ENCODE data around the gene LRRK2. TPM values are rescaled to one million over a fixed set of nuclear protein-coding genes. Genes with fewer than 3 reads are reported as not detected.

Gene LRRK2
- total RNA-seq, 1 experiment from 2014 or later = 3.1 TPM

DNA sequence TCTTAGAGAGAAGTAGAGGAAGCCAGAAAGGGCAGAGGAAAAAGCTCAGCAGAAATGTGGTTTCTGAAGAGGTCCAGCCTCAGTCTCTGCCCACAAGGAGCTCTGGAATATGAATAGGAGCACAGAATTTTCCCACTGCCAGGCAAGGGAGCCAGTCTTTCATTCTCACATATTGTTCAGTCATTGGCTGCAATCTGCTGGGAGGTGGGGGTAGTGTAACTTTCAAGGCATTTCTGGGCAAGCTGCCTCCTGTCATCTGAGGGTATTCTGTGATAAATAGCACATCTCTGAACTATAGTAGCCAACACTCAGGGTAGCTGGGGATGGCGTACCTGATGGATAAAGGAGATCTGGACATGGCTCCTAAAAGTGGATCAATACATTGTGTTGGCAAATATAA is 127.2 kb downstream of the LRRK2 start:
- TF ChIP-seq, protein P1, sequence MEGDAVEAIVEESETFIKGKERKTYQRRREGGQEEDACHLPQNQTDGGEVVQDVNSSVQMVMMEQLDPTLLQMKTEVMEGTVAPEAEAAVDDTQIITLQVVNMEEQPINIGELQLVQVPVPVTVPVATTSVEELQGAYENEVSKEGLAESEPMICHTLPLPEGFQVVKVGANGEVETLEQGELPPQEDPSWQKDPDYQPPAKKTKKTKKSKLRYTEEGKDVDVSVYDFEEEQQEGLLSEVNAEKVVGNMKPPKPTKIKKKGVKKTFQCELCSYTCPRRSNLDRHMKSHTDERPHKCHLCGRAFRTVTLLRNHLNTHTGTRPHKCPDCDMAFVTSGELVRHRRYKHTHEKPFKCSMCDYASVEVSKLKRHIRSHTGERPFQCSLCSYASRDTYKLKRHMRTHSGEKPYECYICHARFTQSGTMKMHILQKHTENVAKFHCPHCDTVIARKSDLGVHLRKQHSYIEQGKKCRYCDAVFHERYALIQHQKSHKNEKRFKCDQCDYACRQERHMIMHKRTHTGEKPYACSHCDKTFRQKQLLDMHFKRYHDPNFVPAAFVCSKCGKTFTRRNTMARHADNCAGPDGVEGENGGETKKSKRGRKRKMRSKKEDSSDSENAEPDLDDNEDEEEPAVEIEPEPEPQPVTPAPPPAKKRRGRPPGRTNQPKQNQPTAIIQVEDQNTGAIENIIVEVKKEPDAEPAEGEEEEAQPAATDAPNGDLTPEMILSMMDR (conservative IDR thresholded peaks at IDR 0.05; ENCODE audit: low read depth, low read length) = no peak
- TF ChIP-seq EZH2 (IDR thresholded peaks at IDR 0.05; ENCODE audit: borderline replicate concordance, low read depth, low read length, poor library complexity, severe bottlenecking) = no peak
- H3K4me1 ChIP-seq (ENCODE audit: insufficient read depth, low read length, poor library complexity, severe bottlenecking) = no peaks in the 10 kb centered on the region
- intact Hi-C loops (cut with micrococcal nuclease; ENCODE audit: unreplicated experiment) = no loop called here
- H3K9me3 ChIP-seq (ENCODE audit: low read depth, low read length, poor library complexity, severe bottlenecking) = no peaks in the 10 kb centered on the region
- ChIA-PET CTCF (no interaction called here), POLR2A (ENCODE audit: low non-redundant PET) (no interaction called here)
- H3K4me3 ChIP-seq (ENCODE audit: low read depth, low read length, poor library complexity, severe bottlenecking) = no peak overlapping the region
- no TSS peak for BruUV-seq (replicated peaks)
- no peak overlapping the region for H3K27ac ChIP-seq (ENCODE audit: low read depth, low read length, poor library complexity, severe bottlenecking)
- no peaks in the 10 kb centered on the region for H3K27me3 ChIP-seq (replicated peaks; ENCODE audit: insufficient read depth, low read depth, low read length, poor library complexity)
- H3K36me3 ChIP-seq (ENCODE audit: insufficient read depth, low read length, poor library complexity, severe bottlenecking) = no peaks in the 10 kb centered on the region
- no peak for DNase-seq (ENCODE audit: low spot score)

DNA sequence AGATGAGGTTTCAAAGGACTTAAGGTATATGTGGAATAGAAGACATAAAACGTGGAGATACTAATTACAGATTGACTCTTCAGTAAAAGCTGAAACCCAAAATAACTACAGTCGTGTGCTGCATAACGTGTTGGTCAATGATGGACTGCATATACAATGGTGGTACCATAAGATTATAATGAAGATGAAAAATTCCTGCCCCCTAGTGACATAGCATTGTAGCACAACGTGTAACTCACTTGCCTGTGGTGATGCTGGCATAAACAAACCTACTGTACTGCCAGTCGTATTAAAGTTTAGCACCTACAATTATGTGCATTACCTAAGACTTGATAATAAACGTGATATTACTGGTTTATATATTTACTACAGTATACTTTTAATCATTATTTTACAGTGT is 150.3 kb downstream of the LRRK2 start:
- TF ChIP-seq, protein P1 (conservative IDR thresholded peaks at IDR 0.05; ENCODE audit: low read depth, low read length) = peak; percentile 60
- TF ChIP-seq EZH2 (IDR thresholded peaks at IDR 0.05; ENCODE audit: borderline replicate concordance, low read depth, low read length, poor library complexity, severe bottlenecking) = no peak
- CTCF ChIA-PET = no interaction called here
- Histone ChIP-seq H3K36me3 (ENCODE audit: insufficient read depth, low read length, poor library complexity, severe bottlenecking) (no peaks in the 10 kb centered on the region), H3K4me3 (ENCODE audit: low read depth, low read length, poor library complexity, severe bottlenecking) (no peak overlapping the region), H3K27ac (ENCODE audit: low read depth, low read length, poor library complexity, severe bottlenecking) (no peak overlapping the region), H3K27me3 (replicated peaks; ENCODE audit: insufficient read depth, low read depth, low read length, poor library complexity) (no peaks in the 10 kb centered on the region), H3K4me1 (ENCODE audit: insufficient read depth, low read length, poor library complexity, severe bottlenecking) (no peaks in the 10 kb centered on the region), H3K9me3 (ENCODE audit: low read depth, low read length, poor library complexity, severe bottlenecking) (no peaks in the 10 kb centered on the region)
- POLR2A ChIA-PET (ENCODE audit: low non-redundant PET) = no interaction called here
- intact Hi-C loops (cut with micrococcal nuclease; ENCODE audit: unreplicated experiment) = no loop called here
- peak; percentile 32 for DNase-seq (ENCODE audit: low spot score)
- BruUV-seq (replicated peaks) = no TSS peak

DNA sequence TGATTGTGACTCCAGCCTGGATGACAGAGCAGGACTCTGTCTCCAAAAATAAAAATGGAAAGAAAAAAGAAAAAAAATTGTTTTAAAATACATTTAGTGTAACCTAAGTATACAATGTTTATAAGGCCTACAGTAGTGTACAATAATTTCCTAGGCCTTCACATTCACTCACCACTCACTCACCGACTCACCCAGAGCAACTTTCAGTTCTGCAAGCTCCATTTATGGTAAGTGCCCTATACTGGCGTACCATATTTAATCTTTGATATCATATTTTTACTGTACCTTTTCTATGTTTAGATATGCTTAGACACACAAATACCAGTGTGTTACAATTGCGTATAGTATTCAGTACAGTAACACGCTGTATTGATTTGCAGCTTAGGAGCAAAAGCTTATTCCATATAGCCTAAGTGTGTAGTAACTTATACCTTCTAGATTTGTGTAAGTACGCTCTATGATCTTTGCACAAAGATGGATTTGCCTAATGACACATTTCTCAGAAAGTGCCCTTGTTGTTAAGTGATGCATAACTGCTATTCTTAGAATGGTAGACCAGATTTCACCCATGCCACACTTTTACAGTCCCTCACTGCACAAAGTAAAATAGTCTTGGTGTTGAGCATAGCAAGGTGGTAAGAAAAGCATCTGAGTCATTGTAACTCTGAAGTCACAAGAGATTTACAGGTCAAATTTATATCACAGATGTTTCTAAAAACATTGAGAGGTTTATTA is 151.9 kb downstream of the LRRK2 start:
- Histone ChIP-seq H3K36me3 (ENCODE audit: insufficient read depth, low read length, poor library complexity, severe bottlenecking) (no peaks in the 10 kb centered on the region), H3K27me3 (replicated peaks; ENCODE audit: insufficient read depth, low read depth, low read length, poor library complexity) (no peaks in the 10 kb centered on the region), H3K4me1 (ENCODE audit: insufficient read depth, low read length, poor library complexity, severe bottlenecking) (no peaks in the 10 kb centered on the region), H3K4me3 (ENCODE audit: low read depth, low read length, poor library complexity, severe bottlenecking) (no peak overlapping the region), H3K27ac (ENCODE audit: low read depth, low read length, poor library complexity, severe bottlenecking) (no peak overlapping the region), H3K9me3 (ENCODE audit: low read depth, low read length, poor library complexity, severe bottlenecking) (no peaks in the 10 kb centered on the region)
- ChIA-PET CTCF (no interaction called here), POLR2A (ENCODE audit: low non-redundant PET) (no interaction called here)
- intact Hi-C loops (cut with micrococcal nuclease; ENCODE audit: unreplicated experiment) = no loop called here
- no TSS peak for BruUV-seq (replicated peaks)
- TF ChIP-seq, protein P1 (conservative IDR thresholded peaks at IDR 0.05; ENCODE audit: low read depth, low read length) = no peak
- TF ChIP-seq EZH2 (IDR thresholded peaks at IDR 0.05; ENCODE audit: borderline replicate concordance, low read depth, low read length, poor library complexity, severe bottlenecking) = no peak
- DNase-seq (ENCODE audit: low spot score) = no peak

Data from A673 (cell line).